HG02610 (cell line): ENCODE results near the gene DAPK1.

Experiments used
- ATAC-seq: cut with Tn5 transposase; IDR thresholded peaks from one replicate; pipeline ENCODE4 v1.9.1; 2021; ENCODE audit warnings: mild to moderate bottlenecking, moderate library complexity; ENCODE audit not compliant: unreplicated experiment

Gene DAPK1

DNA sequence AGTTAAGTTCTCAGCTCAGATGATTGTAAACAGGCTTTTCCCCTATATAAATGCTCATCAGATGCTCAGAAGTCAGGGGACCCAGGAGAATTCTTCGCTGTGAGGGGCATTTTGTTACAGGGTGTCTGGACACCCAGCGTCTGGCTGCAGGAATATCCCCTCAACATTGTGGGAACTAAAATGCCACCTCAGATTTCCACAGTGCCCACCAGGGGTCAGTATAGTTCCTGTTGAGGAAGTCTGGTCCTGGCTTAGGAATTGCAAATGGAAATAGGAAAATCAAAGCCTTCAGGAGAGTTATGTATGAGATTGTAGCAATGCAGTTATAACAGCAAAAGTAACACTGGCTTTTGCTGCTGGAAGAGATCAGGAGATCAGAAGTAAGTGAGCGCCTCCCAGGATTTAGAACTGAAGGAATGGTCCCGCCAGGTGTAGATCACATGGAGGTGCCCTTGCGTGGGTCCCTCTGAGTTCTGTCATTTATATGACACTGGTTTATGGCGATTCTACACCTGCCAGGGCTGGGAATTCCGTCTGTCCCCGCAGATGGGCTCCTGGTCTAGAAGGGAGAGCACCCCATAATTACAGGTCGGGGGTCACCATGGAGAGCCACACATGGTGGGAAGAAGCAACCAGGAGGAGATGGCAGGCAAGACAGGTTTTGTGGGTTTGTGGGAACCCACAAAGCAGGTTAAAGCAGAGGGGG is 181.1 kb downstream of the DAPK1 start:
- no peak for ATAC-seq

DNA sequence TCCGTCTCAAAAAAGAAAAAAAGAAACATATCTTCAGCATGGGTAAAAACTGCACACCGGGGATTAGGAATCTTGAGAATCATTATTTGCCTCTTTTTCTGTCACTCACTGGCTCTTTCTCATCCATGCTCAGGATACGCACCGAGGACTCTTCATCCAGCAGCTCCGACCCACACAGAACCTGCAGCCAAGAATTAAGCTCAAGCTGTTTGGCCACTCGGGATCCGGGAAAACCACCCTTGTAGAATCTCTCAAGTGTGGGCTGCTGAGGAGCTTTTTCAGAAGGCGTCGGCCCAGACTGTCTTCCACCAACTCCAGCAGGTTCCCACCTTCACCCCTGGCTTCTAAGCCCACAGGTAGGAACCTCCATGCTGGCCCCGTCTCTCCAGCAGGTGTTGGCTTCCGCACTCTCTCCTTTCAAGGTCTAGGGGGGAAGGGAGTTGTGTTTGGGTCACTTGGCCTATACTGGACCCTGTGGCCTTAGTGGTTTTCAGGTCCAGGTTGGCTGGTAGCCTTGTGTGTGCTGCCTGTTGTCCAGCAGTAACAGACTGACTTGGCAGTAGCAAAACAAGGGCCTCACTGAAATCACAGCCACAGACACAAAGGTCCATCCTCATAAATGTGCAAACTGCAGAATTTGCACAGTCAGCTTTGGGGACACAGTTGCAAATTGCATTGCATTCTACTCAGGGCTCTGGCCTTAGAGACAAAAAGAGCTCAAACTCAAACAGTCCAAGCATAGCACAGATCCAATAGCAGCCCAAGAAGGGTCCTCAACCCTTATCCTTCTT is 183.8 kb downstream of the DAPK1 start:
- no peak for ATAC-seq

DNA sequence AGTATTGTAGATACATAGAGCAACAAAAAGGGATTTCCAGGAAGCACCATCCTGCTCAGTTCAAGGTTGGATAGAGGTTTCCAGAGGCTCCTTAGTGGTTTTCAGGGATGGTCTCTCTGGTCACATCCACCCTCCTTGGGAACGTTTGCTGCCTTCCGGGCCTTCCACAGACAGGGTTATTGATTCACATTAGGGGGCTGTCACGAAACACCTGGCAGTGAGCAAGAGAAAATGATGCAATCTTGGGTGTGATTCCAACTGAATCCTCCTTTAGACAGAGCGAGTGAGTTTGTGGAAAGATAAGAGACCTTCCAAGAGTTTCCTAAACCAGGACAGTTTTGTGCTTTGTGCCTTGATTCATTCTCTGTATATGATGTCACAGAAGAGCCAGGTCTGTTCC is 184.4 kb downstream of the DAPK1 start:
- ATAC-seq: no peak

DNA sequence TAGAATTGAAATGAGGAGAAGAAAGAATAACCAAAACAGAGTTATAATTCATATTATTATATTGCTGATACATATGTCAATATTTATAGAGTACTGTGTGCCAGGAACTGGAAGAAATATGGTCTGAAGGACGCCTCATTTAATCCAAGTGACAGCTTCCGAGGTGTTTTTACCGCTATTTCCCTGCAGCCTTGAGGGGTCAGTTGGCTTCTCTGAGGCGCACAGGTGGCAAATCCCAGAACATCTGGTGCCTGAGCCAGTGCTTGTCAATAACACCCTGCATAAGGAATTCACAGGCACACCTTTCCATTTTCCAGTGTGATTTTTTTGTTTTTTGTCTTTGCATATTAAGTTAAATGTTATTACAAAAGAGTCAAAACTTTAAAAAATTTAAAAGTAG is 185.0 kb downstream of the DAPK1 start:
- no peak for ATAC-seq

DNA sequence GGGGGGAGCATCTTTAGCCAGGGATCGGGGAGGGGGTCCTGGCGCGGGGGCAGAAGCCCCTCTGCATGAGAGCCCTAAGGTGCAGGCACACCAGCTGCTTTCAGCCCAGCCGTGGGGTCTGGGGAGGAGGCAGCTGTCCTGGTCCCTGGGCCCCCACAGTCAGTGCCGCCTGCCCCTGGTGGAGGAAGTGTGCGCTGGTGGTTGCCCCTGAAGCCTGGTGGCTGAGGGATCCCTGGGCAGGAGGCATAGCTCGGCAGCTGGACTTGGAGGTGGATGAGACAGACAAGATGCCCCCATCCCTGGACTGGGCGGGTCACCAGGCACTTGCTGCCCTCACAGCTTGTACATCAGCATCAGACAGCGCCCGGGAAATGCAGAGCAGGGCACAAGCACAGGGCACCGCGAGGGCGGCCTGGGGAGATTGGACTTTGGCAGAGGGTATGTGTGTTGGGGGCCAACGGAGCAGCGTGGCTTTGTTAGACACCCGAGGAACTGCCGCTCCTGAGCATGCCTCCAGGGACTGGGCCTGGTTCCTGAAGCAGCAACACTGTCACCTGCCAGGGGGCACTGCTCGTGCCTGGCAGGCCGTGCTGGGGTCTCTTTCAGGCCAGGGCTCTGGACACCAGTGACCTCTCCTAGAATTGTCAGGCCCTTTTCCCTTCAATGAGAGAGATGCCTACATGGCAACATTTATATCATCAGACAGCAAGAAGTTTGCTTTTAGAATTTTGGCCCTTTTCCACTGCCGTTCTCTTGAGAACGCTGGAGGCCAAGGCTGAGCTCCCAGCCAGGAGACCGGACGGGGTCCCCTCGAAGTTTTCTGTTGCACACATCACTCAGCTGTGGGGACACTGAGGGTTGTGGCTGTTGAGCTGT is 186.3 kb downstream of the DAPK1 start:
- no peak for ATAC-seq

DNA sequence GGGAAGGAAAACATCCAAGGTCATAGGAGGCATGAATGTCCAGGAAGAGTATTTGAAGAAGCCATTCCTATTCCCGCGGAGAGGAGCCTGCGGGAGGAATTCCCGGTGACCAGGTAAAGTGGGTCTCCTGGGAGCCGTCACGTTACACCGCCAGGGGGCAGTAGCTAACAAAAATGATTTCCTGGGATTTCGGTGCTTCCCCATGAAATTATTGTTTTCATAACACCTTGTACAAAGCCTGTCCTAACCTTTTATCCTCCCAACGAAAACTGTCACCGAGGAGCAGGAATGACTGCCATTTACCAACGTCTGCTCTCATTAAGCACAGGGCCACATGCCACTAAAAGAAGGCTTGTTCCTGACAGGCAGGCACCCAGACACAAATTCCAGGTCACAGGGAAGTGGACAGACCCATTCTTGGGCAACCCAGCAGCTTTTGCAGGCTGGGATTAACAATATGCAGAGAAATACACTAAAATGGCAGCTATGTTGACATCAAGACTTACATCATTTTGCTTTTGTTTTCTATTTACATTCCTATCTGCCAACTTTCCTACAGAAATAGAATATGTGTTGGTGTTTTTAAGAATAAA is 187.1 kb downstream of the DAPK1 start:
- ATAC-seq: no peak

DNA sequence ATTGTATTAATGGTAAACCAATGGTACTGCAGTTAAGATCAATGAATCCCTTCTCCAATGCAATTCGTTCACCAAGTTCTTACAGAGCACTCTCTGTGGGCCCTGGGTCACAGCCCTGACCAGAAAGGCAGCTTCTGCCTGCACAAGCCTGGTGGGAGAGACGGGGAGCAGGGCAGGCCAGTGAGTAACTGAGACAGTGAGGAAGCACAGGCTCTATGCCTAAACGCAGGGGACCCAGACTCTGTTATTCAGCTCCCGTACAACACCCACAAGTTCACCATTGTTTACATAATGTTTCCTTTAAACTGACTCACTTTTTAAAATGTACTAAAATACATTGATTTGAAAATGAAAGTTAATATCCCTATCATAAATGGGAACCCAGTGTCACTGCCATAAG is 187.8 kb downstream of the DAPK1 start:
- no peak for ATAC-seq

DNA sequence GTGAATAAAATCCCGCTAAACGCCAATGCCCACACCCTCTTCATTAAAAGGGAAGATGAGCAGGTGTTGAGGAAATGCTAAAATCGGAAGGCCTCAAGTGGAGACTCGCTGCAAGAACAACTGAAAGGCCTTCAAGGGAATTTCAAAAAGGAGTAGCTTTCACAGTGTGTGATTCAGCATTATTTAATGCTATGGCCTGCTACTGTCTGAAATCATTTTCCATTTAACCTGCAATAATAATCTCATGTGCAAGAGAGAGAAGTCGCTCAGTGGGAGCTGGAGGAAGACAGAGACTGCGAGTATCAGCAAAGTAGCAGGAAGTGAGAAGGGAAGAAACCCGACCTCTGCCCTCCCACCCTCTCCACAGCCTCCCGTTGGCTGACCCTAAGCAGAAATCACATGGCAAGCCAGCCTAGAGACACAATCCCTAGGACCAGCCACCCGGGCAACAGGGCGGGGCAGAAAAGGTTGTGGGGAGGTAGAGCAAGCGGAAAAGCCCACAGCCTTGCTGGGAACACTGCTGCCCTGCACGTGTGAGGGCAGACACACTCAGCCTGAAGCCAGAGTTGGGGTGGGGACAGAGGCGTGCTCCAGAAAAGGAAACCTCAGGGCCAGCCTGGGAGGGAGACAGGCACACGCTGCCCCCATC is 188.3 kb downstream of the DAPK1 start:
- ATAC-seq: no peak

DNA sequence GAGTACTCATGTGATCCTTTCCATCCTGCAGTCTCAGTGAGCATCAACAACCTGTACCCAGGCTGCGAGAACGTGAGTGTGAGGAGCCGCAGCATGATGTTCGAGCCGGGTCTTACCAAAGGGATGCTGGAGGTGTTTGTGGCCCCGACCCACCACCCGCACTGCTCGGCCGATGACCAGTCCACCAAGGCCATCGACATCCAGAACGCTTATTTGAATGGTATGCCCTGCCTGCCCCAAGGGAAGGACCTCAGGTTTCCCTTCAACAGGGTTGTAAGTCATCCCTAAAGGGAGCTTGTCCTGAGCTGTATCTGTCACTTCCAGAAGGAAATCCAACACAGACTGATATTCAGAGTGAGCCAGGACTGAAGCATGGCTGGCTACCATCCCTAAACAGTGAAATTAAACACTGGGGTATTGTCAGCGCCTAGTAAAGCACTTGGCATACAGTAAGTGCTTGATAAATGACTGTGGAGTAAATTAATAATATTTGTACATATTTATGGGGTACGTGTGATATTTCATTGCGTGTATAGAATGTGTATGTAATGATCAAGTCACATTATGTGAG is 188.9 kb downstream of the DAPK1 start:
- no peak for ATAC-seq

DNA sequence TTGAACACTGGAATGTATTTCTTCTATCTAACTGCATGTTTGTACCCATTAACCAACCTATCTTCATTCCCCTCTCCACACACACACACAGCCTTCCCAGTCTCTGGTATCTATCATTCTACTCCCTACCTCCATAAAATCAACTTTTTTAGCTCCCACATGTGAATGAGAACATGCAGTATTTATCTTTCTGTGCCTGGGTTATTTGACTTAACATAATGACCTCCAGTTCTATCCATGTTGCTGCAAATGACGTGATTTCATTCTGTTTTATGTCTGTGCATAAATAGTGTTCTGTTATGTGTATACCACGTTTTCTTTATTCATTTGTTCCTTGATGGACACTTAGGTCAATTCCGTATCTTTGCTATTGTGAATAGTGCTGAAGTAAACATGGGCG is 189.5 kb downstream of the DAPK1 start:
- ATAC-seq: no peak

DNA sequence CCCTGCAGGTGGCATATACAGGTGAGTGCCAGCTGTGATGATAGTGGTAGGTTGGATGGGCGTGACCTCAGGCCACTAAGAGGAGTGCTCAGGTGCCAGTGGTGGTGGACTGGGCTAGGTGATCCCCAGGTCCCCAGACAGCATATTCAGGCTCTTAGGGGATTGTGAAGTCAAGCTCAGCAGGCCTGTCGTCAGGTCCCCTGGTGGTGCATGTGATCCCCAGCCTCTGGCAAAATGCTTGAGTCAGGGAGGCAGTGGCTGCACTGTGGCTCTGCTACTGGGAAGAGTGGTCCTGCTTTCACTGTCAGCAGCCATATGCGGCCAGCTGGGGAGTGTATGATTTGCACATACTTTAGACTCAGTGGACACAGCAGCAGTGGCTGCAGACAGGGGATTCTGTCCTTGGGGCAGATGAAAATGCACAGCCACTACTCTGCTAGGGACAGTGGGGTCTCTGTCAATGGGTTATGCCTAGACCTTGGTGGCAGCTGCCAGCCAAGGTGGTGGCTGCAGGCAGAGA is 196.6 kb downstream of the DAPK1 start:
- ATAC-seq: no peak

DNA sequence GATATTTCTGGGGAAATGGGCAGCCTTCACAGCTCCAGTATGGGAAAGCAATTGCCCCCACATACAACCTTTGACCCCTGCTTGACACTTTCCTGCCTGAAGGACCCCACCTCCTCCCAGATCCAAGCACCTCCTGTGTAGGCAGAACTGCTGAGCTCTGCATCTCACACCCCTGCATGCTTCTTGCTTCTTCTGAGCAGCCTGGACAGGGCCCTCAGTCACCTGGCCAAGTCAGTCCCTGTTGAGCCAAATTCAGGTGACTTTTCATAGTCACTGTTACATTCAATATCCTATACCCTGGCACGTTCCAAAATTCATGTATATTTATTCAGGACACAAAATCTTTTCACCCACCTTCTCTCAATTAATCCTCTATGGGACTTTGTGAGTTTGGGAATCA is 197.9 kb downstream of the DAPK1 start:
- ATAC-seq: no peak

DNA sequence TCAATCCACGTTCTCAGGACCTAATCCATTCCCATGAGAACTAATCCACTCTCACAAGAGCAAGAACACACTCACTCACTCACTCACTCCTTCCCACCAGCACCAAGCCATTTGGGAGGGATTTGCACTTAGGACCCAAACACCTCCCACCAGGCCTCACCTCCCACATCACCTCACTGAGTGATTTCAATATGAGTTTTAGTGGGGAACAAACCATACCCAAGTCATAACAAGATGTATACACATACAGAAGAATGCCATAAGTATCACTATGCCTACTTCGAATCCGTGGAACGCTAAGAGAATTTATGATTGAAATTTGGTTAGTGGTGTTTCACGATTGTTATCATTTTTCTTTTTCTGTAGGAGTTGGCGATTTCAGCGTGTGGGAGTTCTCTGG is 199.0 kb downstream of the DAPK1 start:
- no peak for ATAC-seq

DNA sequence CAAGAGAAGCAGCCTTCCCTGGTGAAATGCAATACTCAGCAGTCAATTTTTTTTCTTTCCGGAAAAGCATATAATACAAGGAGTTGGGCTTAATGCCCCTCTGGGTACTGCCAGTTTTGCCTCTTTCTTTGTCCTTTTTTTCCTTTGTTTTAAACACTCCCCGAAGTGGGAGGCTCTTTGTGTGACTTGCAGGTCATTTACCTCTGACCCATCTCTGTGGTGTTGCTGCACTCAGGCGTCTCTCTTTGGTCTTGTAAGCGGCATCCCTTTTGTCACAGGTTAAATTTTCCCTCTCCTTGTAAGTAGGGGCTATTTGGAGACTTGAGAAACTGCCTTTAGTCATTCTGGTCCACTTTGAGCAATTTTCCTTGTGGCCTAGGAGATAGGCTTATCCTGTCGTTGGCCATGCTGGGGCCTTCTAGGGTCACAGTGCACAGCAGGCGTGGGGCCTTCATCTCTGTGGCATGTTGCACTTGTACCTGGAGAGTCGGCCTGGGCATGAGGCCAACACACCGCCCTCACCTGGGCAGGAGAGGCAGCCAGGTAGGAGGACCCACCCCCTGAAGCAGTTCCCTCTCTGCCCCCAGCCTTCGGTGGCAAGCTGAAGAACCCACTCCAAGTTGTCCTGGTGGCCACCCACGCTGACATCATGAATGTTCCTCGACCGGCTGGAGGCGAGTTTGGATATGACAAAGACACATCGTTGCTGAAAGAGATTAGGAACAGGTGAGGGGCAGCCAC is 200.6 kb downstream of the DAPK1 start:
- ATAC-seq: no peak

DNA sequence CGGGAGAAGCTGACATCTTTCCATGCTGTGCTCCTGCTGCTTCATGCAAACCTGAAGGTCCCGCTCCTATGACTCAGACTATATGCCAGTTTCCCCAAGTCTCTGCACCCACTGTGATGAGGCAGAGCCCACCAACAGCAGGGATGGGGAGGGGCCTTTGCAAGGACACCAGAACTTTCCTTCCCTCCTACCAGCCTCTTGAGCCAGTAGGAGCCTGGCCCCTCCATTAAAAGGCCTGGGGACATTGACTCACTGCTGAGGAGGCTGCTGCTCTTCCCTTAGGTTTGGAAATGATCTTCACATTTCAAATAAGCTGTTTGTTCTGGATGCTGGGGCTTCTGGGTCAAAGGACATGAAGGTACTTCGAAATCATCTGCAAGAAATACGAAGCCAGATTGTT is 202.2 kb downstream of the DAPK1 start:
- no peak for ATAC-seq

DNA sequence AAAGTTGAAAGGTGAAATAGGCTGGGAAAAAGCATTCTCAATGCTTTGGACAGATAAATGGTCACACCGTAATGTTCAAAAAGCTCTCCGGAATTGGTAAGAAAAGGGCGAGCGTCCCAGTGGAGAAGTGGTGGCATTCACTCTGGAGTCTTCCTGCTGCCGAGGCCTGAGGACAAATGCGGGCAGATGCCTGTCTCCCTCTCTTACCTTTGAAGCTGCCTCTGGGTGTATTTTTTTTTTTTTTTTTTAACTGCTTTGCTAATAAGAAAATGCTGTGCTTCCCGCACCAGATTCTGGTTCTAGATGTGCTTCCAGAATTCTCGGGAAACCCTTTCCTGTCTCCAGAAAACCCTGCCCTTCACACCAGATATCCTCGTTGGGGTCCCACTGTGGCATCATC is 203.8 kb downstream of the DAPK1 start:
- ATAC-seq: no peak

DNA sequence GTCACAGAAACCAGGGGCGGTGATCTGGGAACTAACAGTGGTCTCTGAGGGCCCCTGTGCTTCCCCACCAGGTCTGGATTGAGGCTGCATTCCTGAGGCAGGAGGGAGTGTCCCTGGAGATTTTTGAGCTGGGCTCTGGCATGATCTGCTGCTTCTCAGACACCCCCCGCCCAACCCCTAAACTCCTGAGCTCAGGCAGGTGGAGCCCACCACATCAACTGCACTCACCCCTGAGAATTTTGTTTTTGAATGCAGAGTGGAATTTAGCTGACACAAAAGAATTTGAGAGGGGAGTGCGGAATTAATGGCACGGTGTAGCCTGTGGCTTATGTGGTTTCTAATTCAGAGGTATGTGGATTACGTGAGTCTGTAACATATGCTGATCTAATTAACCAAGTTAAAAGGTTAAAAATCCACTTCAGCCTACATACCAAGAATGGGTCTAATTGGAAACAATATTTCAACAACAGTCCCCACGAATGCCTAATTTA is 204.3 kb downstream of the DAPK1 start:
- ATAC-seq: no peak

DNA sequence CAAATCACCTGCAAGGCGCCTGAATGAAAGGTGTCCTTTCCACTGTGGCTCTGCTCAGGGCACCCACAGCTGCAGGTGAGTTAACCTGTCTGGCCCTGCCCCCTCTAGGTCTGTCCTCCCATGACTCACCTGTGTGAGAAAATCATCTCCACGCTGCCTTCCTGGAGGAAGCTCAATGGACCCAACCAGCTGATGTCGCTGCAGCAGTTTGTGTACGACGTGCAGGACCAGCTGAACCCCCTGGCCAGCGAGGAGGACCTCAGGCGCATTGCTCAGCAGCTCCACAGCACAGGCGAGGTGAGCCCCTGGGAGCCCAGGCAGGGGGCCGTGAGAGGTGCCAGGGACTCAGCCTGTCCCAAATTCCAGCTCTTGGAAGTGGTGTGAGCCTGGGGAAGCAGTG is 205.3 kb downstream of the DAPK1 start:
- ATAC-seq: no peak

DNA sequence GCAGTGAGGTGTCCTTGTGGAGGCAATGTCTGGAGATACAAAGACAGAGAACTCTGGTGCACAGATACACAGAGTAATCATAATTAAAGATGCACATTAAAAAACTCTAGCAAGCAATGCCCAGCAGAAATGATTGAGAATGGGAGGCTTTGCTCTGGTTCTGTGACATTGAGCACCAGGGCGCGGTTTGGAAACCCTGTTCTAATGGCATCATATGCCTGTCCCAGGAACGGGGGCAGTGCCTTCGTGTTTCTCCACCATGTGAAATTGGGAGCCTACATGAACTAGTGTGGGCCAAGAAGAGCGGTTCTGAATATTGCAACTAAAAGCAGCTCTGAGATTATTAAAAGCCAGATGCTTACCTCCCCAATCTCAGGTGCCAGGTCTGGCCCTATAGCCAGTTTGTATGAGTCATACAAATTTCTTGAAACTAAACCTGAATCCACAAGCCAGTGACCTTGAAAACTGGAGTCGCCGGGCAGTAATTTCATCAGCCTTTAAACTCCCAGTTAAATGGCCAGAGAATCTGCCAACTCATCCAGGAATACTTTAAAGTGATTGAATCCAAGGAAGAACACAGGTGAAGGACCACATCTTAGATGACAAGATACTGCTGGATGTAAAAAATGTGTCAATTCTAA is 206.1 kb downstream of the DAPK1 start:
- no peak for ATAC-seq
